ENCODE results near the gene HLA-DMA. TPM values are rescaled to one million over a fixed set of nuclear protein-coding genes. Genes with fewer than 3 reads are reported as not detected.

The HLA-DMA gene
- total RNA-seq, 2 donors from 2014 or later, result 14.5 to 26.1 TPM

- H3K4me1 ChIP-seq, result no peaks in the 10 kb centered on the region
- no peak overlapping the region for H3K4me3 ChIP-seq
- no peaks in the 10 kb centered on the region for H3K9me3 ChIP-seq
- peak; percentile 89 for DNase-seq
- intact Hi-C loops (cut with DNase I), result loop anchor here (2.0 to 5.0 kb wide), 2 partner anchors 46 to 53 kb away; no protein-coding TSS in a partner anchor
- no peaks in the 10 kb centered on the region for H3K27me3 ChIP-seq
- no peaks in the 10 kb centered on the region for H3K36me3 ChIP-seq
- no peak overlapping the region for H3K27ac ChIP-seq
- TF ChIP-seq CTCF (IDR thresholded peaks at IDR 0.05), result peak; percentile 74
- no peak overlapping the region for H3K9ac ChIP-seq (ENCODE audit: low read depth in 2 of 2, low read length in 2 of 2)
Measured at GRCh38 chr6:32933661-32934085, 19.2 kb downstream of the HLA-DMA start.

GRCh38 chr6:32932132-32932868, 20.6 kb downstream of the HLA-DMA start:
- H3K27me3 ChIP-seq, result no peaks in the 10 kb centered on the region
- no peaks in the 10 kb centered on the region for H3K9me3 ChIP-seq
- no peak overlapping the region for H3K9ac ChIP-seq (ENCODE audit: low read depth in 2 of 2, low read length in 2 of 2)
- H3K4me3 ChIP-seq, result no peak overlapping the region
- H3K4me1 ChIP-seq, result no peaks in the 10 kb centered on the region
- H3K36me3 ChIP-seq, result no peaks in the 10 kb centered on the region
- H3K27ac ChIP-seq, result no peak overlapping the region
- TF ChIP-seq CTCF (IDR thresholded peaks at IDR 0.05), result no peak
- intact Hi-C loops (cut with DNase I), result loop anchor here (2.0 to 5.0 kb wide), 2 partner anchors 45 to 55 kb away; no protein-coding TSS in a partner anchor
- no peak for DNase-seq

GRCh38 chr6:32931211-32931610, 21.7 kb downstream of the HLA-DMA start:
- no peaks in the 10 kb centered on the region for H3K36me3 ChIP-seq
- intact Hi-C loops (cut with DNase I), result loop anchor here (5.0 kb wide), 1 partner anchor 44 kb away; no protein-coding TSS in a partner anchor
- no peaks in the 10 kb centered on the region for H3K4me1 ChIP-seq
- H3K9ac ChIP-seq (ENCODE audit: low read depth in 2 of 2, low read length in 2 of 2), result no peak overlapping the region
- no peak overlapping the region for H3K27ac ChIP-seq
- H3K9me3 ChIP-seq, result no peaks in the 10 kb centered on the region
- TF ChIP-seq CTCF (IDR thresholded peaks at IDR 0.05), result no peak
- DNase-seq, result no peak
- no peak overlapping the region for H3K4me3 ChIP-seq
- no peaks in the 10 kb centered on the region for H3K27me3 ChIP-seq

GRCh38 chr6:32922083-32922482, 30.8 kb downstream of the HLA-DMA start:
- no peak overlapping the region for H3K4me3 ChIP-seq
- TF ChIP-seq CTCF (IDR thresholded peaks at IDR 0.05), result no peak
- intact Hi-C loops (cut with DNase I), result no loop called here
- no peak overlapping the region for H3K9ac ChIP-seq (ENCODE audit: low read depth in 2 of 2, low read length in 2 of 2)
- DNase-seq, result no peak
- H3K27ac ChIP-seq, result no peak overlapping the region
- H3K9me3 ChIP-seq, result no peaks in the 10 kb centered on the region
- no peaks in the 10 kb centered on the region for H3K4me1 ChIP-seq
- no peaks in the 10 kb centered on the region for H3K36me3 ChIP-seq
- H3K27me3 ChIP-seq, result no peaks in the 10 kb centered on the region

GRCh38 chr6:32920715-32921114, 32.2 kb downstream of the HLA-DMA start:
- Histone ChIP-seq H3K4me1 (no peaks in the 10 kb centered on the region), H3K9ac (ENCODE audit: low read depth in 2 of 2, low read length in 2 of 2) (no peak overlapping the region), H3K36me3 (no peaks in the 10 kb centered on the region), H3K27me3 (no peaks in the 10 kb centered on the region), H3K4me3 (no peak overlapping the region), H3K27ac (no peak overlapping the region), H3K9me3 (no peaks in the 10 kb centered on the region)
- intact Hi-C loops (cut with DNase I), result no loop called here
- DNase-seq, result no peak
- TF ChIP-seq CTCF (IDR thresholded peaks at IDR 0.05), result no peak
